Ovary (tissue), 9 donors: ENCODE measurements around the gene CCNDBP1. TPM values are rescaled to one million over a fixed set of nuclear protein-coding genes. Genes with fewer than 3 reads are reported as not detected.
"Not testable (repeated sequence)": the region's sequence is repeated elsewhere in the genome, so short reads cannot be mapped to it uniquely, and the experiment has no call there.

Experiments used
- DNase-seq, 5 donors: peaks; one replicate each; pipeline ENCODE4 v3.0.0-alpha.2; 2019 to 2020
- H3K27ac ChIP-seq, 2 donors: fragments of 200-600 bp; one replicate each; pipeline versions ENCODE4 v1.5.1 to v1.8.0; 2019 to 2022
- H3K27me3 ChIP-seq: fragments of 200-600 bp; one replicate; pipeline ENCODE4 v1.8.0; 2022
- H3K36me3 ChIP-seq: fragments of 200-600 bp; sonication (generic); one replicate; pipeline ENCODE4 v1.5.1; 2019
- H3K4me1 ChIP-seq: one replicate; pipeline ENCODE4 v1.8.1; 2013; ENCODE audit warnings: mild to moderate bottlenecking, moderate library complexity; ENCODE audit not compliant: insufficient read depth
- H3K4me3 ChIP-seq: fragments of 200-600 bp; sonication (generic); one replicate; pipeline ENCODE4 v1.5.1; 2017
- H3K9me3 ChIP-seq, 2 donors: fragments of 200-600 bp in 1 of 2; sonication (generic) in 1 of 2; one replicate each; pipeline versions ENCODE4 v1.5.1 to v1.8.1; 2013 to 2019; ENCODE audit warnings: mild to moderate bottlenecking in 1 of 2, moderate library complexity in 1 of 2
- EP300 ChIP-seq: sonication (generic); formaldehyde crosslinking; IDR thresholded peaks from one replicate; pipeline ENCODE4 v1.6.1; 2017; ENCODE audit warnings: antibody characterized with exemption
- POLR2A ChIP-seq: fragments of 450-650 bp; IDR thresholded peaks from one replicate; pipeline ENCODE4 v1.6.1; 2017; ENCODE audit warnings: antibody characterized with exemption, mild to moderate bottlenecking, moderate library complexity
- WGBS, 3 donors: extraction: QIAGEN DNeasy Blood & Tissue Kit in 1 of 3; methylation state at CpG; one replicate each; pipeline versions ENCODE4 v1.1.5 to v1.1.7; 2013 to 2017; 5-methylcytosine and 5-hydroxymethylcytosine counted together
- intact Hi-C, 4 donors: fragments of 100-400 bp; cut with DNase I; formaldehyde crosslinking; loops; one replicate each; pipeline versions ENCODE4 v1.11.0 to v1.15.1; 2022 to 2023
- polyA plus RNA-seq, 2 donors: library from polyadenylated mRNA; stranded (reverse); fragments of 200-250 nt in 1 of 2; fragments of 350-450 nt in 1 of 2; fragmentation: Illumina TruSeq in 1 of 2; extraction: RNeasy Lipid Tissue Mini Kit (QIAGEN cat#74804) in 1 of 2; gene quantifications; one replicate each; pipeline ENCODE4 v1.2.3, GENCODE V29; 2013 to 2014
- total RNA-seq, 7 donors: library from RNA; depleted of rRNA in 2 of 7; stranded (reverse); fragments of >200 nt in 2 of 7; fragmentation: NEBNext Ultra II Directional in 3 of 7; extraction: Animal tissue kit (Norgen Biotek cat#: 25700) in 3 of 7; gene quantifications; one replicate each; pipeline versions ENCODE4 v1.1.0 to v1.2.4, GENCODE V29; 2016 to 2023
- TF ChIP-seq, protein P1 (sequence below), 3 donors: fragments of 450-650 bp in 2 of 3; fragments of 200-600 bp in 1 of 3; IDR thresholded peaks; one replicate each; pipeline versions ENCODE4 v1.5.1 to v1.8.0; 2016 to 2022; ENCODE audit warnings: antibody characterized with exemption in 3 of 3, mild to moderate bottlenecking in 1 of 3
- donor health status: DM: no; HTN: no; CAD: no; lungs with moderate emphysema.
- donor health status: DM: no; HTN: no; CAD: no.
- donor health status: Bipolar disorder and iron deficiency.
- donor health status: DM: yes; HTN: yes; CAD: no.
- donor health status: DM: no; HTN: no; CAD: no.
- donor health status: DM: yes; HTN: yes; CAD: no.

CCNDBP1 gene
- total and polyA plus RNA-seq, 9 donors, result 25.2 to 69.7 (median 33.7) TPM

DNA sequence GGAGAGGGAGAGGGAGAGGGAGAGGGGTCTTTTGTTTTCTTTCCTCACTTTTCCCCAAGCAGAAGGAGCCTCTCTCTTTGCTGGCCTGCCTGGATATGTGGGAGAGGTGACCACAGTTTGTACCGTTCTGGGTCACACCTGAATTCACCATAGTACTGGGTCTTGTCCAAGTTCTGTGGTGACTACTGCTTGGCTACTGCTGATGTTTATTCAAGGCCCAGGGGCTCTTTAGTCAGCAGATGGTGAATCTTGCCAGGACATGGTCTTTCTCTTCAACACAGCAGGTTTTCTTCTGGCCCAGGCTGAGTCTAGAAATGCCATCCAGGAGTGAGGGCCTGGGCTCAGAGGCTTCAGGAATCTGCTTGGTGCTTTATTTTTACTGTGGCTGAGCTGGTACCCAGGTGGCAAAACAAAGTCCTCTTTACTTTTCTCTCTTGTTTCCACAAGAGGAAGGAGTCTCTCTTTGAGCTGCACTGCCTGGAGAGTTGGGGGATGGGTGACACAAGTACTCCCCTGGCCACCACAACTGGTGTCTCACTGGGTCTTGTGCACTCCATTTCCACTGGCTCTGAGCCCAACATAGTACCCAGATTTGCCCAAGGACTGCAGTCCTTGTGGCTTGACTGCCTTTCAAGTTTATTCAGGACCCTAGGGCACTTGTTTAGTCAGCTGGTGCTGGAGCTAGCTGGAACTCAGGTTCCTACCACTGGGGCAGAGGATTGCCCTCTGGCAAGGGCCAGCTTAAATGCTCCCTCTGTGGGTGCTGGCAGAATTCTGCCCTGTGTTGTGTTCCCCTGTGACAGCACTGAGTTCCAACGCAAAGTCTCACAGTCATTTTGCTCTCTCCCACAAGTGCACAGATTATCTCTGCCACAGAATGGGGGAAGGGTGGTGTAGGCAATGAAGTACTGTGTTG lies 16.8 kb upstream of the CCNDBP1 start:
- no peak for TF ChIP-seq POLR2A
- no peak for TF ChIP-seq EP300
- TF ChIP-seq, protein P1, sequence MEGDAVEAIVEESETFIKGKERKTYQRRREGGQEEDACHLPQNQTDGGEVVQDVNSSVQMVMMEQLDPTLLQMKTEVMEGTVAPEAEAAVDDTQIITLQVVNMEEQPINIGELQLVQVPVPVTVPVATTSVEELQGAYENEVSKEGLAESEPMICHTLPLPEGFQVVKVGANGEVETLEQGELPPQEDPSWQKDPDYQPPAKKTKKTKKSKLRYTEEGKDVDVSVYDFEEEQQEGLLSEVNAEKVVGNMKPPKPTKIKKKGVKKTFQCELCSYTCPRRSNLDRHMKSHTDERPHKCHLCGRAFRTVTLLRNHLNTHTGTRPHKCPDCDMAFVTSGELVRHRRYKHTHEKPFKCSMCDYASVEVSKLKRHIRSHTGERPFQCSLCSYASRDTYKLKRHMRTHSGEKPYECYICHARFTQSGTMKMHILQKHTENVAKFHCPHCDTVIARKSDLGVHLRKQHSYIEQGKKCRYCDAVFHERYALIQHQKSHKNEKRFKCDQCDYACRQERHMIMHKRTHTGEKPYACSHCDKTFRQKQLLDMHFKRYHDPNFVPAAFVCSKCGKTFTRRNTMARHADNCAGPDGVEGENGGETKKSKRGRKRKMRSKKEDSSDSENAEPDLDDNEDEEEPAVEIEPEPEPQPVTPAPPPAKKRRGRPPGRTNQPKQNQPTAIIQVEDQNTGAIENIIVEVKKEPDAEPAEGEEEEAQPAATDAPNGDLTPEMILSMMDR (IDR thresholded peaks at IDR 0.05), result no peak
- Histone ChIP-seq H3K27me3 (no peaks in the 10 kb centered on the region), H3K27ac (no peak overlapping the region), H3K4me3 (no peak overlapping the region), H3K9me3 (no peaks in the 10 kb centered on the region), H3K36me3 (no peaks in the 10 kb centered on the region), H3K4me1 (no peaks in the 10 kb centered on the region)
- 53 to 77% (median 63%) methylated on average over 2 of the region's 2 CpGs for WGBS, 3 donors
- no peak for DNase-seq
- intact Hi-C loops, result no loop called here

DNA sequence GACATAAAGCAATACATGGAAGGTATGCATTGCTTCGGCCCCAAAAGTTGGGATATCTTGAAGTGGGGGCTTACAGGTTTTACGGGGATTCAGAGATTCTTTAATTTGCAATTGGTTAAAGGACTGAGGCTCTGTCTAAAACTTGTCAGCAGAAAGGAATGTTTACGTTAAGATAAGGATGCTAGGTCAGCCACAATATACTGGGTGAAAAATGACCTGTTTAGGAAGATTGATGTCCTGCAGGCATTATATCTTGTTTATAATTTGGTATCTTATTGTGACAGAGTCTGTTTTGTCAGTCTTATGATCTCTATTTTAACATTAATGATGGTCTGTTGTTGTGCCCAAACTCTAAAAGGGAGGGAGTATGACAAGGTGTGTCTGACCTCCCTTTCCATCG lies 15.3 kb upstream of the CCNDBP1 start:
- H3K4me3 ChIP-seq, result no peak overlapping the region
- H3K36me3 ChIP-seq, result no peaks in the 10 kb centered on the region
- 55 to 61% (median 56%) methylated on average over 4 of the region's 4 CpGs for WGBS, 3 donors
- TF ChIP-seq, protein P1 (IDR thresholded peaks at IDR 0.05), result no peak
- no peak for TF ChIP-seq POLR2A
- TF ChIP-seq EP300, result no peak
- no peaks in the 10 kb centered on the region for H3K27me3 ChIP-seq
- intact Hi-C loops, result no loop called here
- DNase-seq, result no peak
- no peaks in the 10 kb centered on the region for H3K4me1 ChIP-seq
- no peaks in the 10 kb centered on the region for H3K9me3 ChIP-seq
- H3K27ac ChIP-seq, result no peak overlapping the region

DNA sequence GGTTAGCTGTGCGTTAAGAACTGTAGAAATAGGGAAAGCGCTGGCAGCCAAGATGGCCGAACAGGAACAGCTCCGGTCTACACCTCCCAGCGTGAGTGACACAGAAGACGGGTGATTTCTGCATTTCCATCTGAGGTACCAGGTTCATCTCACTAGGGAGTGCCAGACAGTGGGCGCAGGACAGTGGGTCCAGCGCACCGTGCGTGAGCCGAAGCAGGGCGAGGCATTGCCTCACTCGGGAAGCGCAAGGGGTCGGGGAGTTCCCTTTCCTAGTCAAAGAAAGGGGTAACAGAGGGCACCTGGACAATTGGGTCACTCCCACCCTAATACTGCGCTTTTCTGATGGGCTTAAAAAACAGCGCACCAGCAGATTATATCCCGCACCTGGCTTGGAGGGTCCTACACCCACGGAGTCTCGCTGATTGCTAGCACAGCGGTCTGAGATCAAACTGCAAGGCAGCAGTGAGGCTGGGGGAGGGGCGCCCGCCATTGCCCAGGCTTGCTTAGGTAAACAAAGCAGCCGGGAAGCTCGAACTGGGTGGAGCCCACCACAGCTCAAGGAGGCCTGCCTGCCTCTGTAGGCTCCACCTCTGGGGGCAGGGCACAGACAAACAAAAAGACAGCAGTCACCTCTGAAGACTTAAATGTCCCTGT lies 9.4 kb upstream of the CCNDBP1 start:
- WGBS, 3 donors, result 94 to 97% (median 96%) methylated on average over 24 to 25 of the region's 25 CpGs
- H3K9me3 ChIP-seq, H3K36me3 ChIP-seq, H3K27me3 ChIP-seq, H3K4me3 ChIP-seq, DNase-seq, H3K27ac ChIP-seq, H3K4me1 ChIP-seq, intact Hi-C loops: not testable (repeated sequence)

DNA sequence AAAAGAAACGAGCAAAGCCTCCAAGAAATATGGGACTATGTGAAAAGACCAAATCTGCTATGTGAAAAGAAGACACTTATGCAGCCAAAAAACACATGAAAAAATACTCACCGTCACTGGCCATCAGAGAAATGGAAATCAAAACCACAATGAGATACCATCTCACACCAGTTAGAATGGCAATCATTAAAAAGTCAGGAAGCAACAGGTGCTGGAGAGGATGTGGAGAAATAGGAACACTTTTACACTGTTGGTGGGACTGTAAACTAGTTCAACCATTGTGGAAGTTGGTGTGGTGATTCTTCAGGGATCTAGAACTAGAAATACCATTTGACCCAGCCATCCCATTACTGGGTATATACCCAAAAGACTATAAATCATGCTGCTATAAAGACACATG lies 8.1 kb upstream of the CCNDBP1 start:
- WGBS, 3 donors, result 97 to 100% (median 98%) methylated on average over 2 of the region's 2 CpGs
- H3K27ac ChIP-seq, H3K27me3 ChIP-seq, H3K36me3 ChIP-seq, H3K4me3 ChIP-seq, H3K4me1 ChIP-seq, H3K9me3 ChIP-seq, DNase-seq, intact Hi-C loops: not testable (repeated sequence)

DNA sequence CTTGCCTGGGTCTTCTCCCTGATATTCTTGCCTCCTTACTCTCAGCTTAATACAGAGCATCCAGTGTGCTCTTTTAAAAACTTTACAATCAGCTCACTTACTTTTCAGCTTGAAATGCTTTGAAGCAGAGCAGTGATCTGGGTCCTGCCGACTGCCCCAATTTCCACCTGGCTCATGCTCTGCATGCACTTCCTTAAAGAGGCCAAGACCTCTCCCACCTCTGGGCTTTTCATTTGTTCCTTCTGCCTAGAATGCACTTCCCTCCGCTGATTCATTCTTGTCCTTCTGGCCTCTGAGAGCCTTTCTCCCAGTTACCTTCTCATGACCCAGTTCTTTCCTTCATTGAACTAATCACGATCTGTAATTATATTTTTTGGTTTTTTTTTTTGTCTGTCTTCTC lies 1.9 kb upstream of the CCNDBP1 start:
- intact Hi-C loops, result no loop called here
- TF ChIP-seq POLR2A (no peak), EP300 (no peak)
- TF ChIP-seq, protein P1 (IDR thresholded peaks at IDR 0.05), result no peak
- Histone ChIP-seq H3K36me3 (no peaks in the 10 kb centered on the region), H3K27me3 (no peaks in the 10 kb centered on the region), H3K9me3 (no peaks in the 10 kb centered on the region), H3K4me3 (no peak overlapping the region), H3K27ac (no peak overlapping the region), H3K4me1 (no peaks in the 10 kb centered on the region)
- 77 to 80% (median 79%) methylated on average over 3 of the region's 3 CpGs for WGBS, 3 donors
- no peak for DNase-seq
